Fibroblast of the aortic adventitia (primary cell): ENCODE data around the gene APOL2. TPM values are rescaled to one million over a fixed set of nuclear protein-coding genes. Genes with fewer than 3 reads are reported as not detected.

Source experiments
- DNase-seq: peaks from one replicate; pipeline ENCODE4 v3.0.0-alpha.2; 2010; ENCODE audit warnings: low read depth
- H3K4me3 ChIP-seq: 2 replicates; pipeline ENCODE4 v1.5.1; 2011; ENCODE audit warnings: low read depth, mild to moderate bottlenecking, control low read depth, low read length, moderate library complexity
- CTCF ChIP-seq: IDR thresholded peaks from 2 replicates; pipeline ENCODE4 v1.5.1; 2011; ENCODE audit warnings: mild to moderate bottlenecking, low read length, control low read depth, inconsistent platforms; ENCODE audit not compliant: insufficient read depth
- total RNA-seq: library from RNA; depleted of rRNA; stranded (reverse); fragments of >200 nt; gene quantifications from 2 replicates; pipeline ENCODE4 v1.2.3, GENCODE V29; 2012; ENCODE audit warnings: low replicate concordance

Gene APOL2
- total RNA-seq, 1 donor, result 45.2 TPM

GRCh38 chr22:36223504-36223903 is 15.8 kb downstream of the APOL2 start:
- TF ChIP-seq CTCF, result no peak
- no peak for DNase-seq
- no peak overlapping the region for H3K4me3 ChIP-seq

GRCh38 chr22:36222887-36223450 is 16.4 kb downstream of the APOL2 start:
- no peak for DNase-seq
- TF ChIP-seq CTCF, result no peak

GRCh38 chr22:36221799-36222751 is 17.3 kb downstream of the APOL2 start:
- peak; percentile 68 for DNase-seq
- H3K4me3 ChIP-seq, result no peak overlapping the region
- peak; percentile 78 for TF ChIP-seq CTCF

More at GRCh38 chr22:36222887-36223450, 16.4 kb downstream of the APOL2 start:
- H3K4me3 ChIP-seq, result no peak overlapping the region

- TF ChIP-seq CTCF, result no peak
- no peak overlapping the region for H3K4me3 ChIP-seq
- peak; percentile 36 for DNase-seq
Observed at GRCh38 chr22:36220451-36220921, 18.8 kb downstream of the APOL2 start.

GRCh38 chr22:36218648-36219193 is 20.6 kb downstream of the APOL2 start:
- no peak for TF ChIP-seq CTCF
- H3K4me3 ChIP-seq, result no peak overlapping the region
- no peak for DNase-seq

GRCh38 chr22:36215981-36216380 is 23.3 kb downstream of the APOL2 start:
- H3K4me3 ChIP-seq, result no peak overlapping the region
- DNase-seq, result no peak
- no peak for TF ChIP-seq CTCF
